Astrocyte (in vitro differentiated cells and primary cell): ENCODE data around the gene CNIH3.

Source experiments
- CTCF ChIP-seq: IDR thresholded peaks from 2 replicates; pipeline ENCODE4 v1.5.1; 2011; ENCODE audit warnings: low read depth, mild to moderate bottlenecking, inconsistent platforms, low read length, moderate library complexity; ENCODE audit not compliant: insufficient read depth
- EZH2 ChIP-seq: IDR thresholded peaks from 2 replicates; pipeline ENCODE4 v1.6.1; 2012; ENCODE audit warnings: mild to moderate bottlenecking, low read length, inconsistent platforms; ENCODE audit not compliant: insufficient read depth

DNA sequence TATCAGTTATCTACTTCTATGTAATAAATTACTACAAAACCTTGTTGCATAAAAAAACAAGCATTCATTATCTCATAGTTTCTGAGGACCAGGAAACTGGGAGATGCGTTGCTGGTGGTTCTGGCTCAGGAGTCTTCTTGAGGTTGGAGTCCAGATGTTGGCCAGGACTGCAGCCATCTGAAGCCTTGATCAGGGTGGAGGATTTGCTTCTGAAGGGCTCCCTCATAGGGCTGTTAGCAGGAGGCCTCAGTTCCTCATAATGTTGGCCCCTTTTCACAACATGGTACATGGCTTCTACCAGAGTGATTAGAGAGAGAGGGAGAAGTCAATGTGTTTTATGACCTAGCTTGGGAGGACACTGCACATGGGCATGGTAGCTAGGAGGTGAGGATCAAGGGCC, 137.4 kb downstream of the CNIH3 start:
- TF ChIP-seq CTCF (no peak), EZH2 (no peak)
